SK-N-SH treated with all-trans-retinoic acid at 6 μM for 48 hours (cell line): ENCODE data around the gene WASHC1.
"Not testable (repeated sequence)": the region's sequence is repeated elsewhere in the genome, so short reads cannot be mapped to it uniquely, and the experiment has no call there.

Experiments
- GLIS3 ChIP-seq: fragments of 250-450 bp; sonication (Bioruptor Pico); IDR thresholded peaks from 2 replicates; pipeline ENCODE4 v1.5.0; 2020; ENCODE audit warnings: mild to moderate bottlenecking, moderate library complexity
- PPARA ChIP-seq: fragments of 250-450 bp; sonication (Bioruptor Pico); IDR thresholded peaks from 2 replicates; pipeline ENCODE4 v1.5.0; 2020; ENCODE audit warnings: mild to moderate bottlenecking, borderline replicate concordance
- TOX ChIP-seq: fragments of 250-450 bp; sonication (Bioruptor Pico); IDR thresholded peaks from 2 replicates; pipeline ENCODE4 v1.8.0; 2021; ENCODE audit warnings: mild to moderate bottlenecking, moderate library complexity, borderline replicate concordance
- ZFP30 ChIP-seq: fragments of 450-650 bp; formaldehyde crosslinking; IDR thresholded peaks from 2 replicates; pipeline ENCODE4 v1.5.0; 2022; ENCODE audit warnings: mild to moderate bottlenecking, moderate library complexity
- TF ChIP-seq, protein P1 (sequence below): fragments of 250-450 bp; sonication (Bioruptor Pico); IDR thresholded peaks from 2 replicates; pipeline ENCODE4 v1.5.1; 2020; ENCODE audit warnings: low read depth, mild to moderate bottlenecking, moderate library complexity

DNA sequence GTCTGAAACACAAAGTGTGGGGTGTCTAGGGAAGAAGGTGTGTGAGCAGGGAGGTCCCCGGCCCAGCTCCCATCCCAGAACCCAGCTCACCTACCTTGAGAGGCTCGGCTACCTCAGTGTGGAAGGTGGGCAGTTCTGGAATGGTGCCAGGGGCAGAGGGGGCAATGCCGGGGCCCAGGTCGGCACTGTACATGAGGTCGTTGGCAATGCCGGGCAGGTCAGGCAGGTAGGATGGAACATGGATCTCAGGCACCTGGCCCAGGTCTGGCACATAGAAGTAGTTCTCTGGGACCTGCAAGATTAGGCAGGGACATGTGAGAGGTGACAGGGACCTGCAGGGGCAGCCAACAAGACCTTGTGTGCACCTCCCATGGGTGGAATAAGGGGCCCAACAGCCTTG lies 12.4 kb downstream of the WASHC1 start:
- not testable (repeated sequence) for TF ChIP-seq TOX (CRISPR knock-in tag); ZFP30 (CRISPR knock-in tag); PPARA (CRISPR knock-in tag); GLIS3
- TF ChIP-seq, protein P1, sequence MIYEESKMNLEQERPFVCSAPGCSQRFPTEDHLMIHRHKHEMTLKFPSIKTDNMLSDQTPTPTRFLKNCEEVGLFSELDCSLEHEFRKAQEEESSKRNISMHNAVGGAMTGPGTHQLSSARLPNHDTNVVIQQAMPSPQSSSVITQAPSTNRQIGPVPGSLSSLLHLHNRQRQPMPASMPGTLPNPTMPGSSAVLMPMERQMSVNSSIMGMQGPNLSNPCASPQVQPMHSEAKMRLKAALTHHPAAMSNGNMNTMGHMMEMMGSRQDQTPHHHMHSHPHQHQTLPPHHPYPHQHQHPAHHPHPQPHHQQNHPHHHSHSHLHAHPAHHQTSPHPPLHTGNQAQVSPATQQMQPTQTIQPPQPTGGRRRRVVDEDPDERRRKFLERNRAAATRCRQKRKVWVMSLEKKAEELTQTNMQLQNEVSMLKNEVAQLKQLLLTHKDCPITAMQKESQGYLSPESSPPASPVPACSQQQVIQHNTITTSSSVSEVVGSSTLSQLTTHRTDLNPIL (CRISPR knock-in tag), result not testable (repeated sequence)
